SW480 (cell line): ENCODE results near the gene NPB.

Experiments
- DNase-seq: peaks from one replicate; pipeline ENCODE4 v3.0.0-alpha.2; 2016; ENCODE audit warnings: low spot score

Gene NPB

DNA sequence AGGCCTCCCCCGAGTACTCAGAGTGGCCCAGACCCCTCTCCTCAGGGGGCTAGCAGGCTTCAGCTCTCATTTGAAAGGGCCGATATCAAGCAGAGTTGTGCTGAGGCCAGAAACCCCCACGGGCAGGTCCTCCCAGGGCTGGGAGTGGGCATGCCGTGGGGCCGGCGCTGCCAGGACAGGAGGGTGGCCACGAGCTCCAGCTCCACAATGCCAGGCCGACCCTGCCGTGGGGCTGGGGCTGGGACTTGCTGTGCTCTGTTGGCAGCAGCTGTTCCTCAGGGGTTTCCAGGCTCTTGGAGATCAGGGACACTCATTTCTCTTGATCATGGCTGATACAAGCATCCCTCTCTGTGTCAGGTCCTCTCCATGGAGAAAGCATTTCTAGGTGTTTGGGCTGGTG, 3.2 kb upstream of the NPB start:
- DNase-seq = no peak

DNA sequence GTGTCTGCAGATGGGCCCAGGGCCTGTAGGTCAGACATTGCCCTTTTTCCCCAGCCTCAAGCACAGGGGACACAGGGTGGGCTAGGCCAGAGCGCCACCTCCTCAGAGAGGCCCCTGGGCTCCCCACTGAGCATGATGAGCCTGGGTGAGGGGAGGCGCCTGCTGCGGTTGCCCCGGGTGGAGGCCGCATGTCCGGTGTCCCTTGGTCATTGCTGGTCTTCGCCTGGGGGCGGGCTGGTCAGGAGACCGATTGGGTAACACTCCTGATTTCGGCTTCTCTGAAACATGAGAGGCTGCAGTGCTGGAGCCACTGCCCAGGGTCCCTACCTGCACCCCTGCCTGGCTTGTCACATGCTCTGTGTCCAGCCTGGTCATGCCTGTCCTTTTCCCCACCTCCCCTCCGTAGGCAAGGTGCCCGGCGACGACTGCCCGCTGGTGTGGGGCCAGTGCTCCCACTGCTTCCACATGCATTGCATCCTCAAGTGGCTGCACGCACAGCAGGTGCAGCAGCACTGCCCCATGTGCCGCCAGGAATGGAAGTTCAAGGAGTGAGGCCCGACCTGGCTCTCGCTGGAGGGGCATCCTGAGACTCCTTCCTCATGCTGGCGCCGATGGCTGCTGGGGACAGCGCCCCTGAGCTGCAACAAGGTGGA, 2.4 kb upstream of the NPB start:
- no peak for DNase-seq

DNA sequence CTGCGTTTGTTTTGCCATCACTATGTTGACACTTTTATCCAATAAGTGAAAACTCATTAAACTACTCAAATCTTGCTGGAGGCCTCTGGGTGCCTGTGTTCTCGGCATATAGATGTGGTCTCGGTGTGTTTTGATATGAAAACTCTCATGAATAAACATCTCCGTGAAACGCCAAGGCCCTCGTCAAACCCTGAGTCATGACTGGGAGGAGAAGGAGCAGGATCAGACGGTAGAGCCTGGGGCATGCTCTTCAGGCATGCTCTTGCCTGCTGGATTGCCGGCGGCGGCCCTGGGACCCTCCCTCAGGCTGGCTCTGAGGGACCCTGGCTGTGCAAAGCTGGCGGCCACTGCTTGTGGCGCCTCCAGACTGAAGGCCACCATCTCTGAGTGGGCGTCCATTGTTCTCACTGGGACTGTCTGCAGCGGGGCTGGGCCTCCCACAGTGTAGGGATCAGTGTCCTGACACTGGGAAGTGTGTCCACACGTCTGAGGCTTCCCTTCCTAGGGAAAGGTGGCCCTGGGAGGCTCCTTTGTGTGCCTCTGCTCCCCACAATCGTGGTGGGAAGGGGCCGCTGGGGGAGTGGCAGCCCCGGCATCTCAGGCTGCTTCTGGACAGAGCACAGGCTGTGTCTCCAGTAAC, 1.7 kb upstream of the NPB start:
- no peak for DNase-seq

DNA sequence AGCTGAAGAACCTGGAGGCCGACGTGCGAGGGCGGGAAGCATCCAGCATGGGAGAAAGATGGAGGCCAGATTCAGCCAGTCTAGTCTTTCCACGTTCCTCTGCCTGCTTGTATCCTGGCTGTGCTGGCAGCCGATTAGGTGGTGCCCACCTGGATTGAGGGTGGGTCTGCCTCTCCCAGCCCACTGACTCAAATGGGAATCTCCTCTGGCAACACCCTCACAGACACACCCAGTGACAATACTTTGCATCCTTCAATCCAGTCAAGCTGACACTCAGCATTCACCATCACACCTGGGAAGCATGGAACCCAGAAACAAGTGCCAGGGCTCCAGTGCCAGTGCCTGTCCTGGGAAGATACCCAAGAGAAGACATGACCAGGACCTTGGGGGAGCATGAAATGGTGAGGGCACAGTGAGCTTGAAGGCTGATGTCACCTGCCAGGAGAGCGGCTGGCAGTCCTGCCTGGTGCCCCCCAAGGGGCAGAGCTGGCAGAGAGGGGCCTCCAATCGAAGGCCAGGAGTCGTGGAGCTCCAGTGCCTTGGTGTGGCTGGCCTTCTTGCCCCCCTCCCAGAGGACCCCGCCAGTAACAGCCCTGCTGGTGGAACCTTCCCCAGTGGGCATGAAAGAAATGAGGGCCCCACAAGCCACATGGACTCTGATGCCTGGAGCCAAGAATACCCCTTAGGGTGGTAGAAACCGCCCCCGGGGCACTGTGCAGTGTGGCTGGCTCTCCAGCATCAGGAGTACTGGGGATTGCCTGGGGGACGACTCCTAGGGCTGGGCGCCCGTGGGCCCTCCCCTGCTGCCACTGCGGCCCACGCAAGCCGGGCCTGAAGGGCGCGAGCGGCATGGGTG, 643 bp upstream of the NPB start:
- no peak for DNase-seq

DNA sequence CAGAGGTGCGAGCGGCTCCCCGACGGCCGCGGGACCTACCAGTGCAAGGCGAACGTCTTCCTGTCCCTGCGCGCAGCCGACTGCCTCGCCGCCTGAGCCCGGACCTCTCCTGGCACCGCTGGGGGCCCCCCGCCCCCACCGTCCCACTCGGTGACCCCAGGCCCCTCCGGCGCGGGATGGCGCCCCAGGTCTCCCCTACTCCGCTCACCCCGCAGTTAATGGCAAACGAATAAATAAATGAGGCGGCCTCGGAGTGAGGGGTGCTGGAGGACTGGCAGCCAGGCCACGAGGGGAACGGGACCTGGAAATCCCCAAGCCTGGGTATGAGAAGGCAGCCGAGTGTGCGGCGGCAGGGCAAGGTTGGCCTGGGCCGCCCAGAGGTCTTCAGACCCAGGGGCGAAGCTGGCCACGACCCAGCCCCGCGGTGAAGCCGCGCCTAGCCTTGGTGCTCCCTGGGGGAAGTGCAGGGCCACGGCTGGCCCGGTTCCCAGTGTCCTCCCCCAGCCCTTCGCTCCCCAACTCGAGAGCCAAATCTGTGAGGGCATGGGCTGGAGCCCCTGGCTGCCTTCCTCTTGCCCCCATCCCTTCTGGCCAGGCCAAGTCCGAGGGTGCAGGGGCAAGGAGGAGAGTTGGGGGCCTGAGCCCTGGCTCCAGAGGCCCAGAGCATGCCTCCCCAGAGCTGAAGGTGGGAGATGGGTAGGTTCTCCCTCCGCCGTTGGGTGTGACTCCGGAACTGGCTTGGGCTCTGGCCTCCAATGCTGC, 796 bp downstream of the NPB start:
- DNase-seq = no peak

DNA sequence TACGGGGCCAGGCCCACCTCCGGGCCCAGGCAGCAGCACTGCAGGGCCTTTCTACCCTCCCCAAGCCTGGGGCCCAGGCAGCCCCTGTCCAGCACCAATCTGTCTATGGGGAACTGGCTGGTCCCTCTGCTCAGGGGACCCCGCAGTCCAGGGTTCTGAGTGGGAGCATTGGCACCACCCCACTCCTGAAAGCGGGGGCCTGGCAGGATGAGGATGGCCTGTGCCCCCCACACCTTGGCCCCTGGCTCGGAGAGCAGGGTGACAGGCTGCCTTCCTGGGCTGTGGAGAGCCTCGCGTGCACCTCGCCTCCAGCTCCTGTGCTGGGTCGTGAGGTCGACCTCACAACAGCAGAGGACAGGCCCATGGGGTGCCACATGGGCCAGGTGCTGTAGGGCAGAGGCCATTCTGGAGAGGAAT, 1.4 kb downstream of the NPB start:
- no peak for DNase-seq

DNA sequence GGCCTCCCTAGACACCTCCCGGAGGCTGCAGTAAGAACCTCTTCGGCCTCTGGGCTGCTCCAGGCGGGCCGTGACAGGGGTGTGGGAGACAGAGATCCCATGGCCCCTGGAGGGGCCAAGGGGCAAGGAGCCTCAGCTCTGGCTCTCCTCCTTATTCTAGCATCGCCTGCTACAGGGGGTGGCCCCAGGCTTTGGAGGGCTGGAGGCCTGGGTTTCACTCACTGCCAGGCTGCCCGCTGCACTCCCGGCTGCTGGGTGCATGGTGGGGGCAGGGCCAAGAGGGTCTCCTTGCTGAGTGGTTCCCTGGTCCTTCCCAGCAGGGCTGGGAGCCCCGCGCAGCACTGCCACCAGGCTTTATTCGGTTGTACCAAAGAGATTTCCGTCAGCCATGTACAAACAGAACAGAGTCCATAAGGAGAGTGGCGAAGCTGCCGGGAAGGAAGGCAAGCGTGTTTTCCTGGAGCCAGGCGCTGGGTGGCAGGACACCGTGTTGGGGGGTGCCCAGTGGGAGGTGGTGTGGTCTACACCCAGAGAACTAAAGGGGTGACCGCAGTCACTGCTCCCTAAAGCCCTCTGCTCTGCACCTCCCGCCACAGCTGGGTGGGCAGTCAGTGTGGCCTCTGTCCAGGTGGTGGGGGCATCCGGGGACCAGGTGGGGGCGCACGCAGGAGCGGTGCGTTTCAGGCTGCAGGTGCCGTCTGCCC, 2.0 kb downstream of the NPB start:
- DNase-seq = no peak

DNA sequence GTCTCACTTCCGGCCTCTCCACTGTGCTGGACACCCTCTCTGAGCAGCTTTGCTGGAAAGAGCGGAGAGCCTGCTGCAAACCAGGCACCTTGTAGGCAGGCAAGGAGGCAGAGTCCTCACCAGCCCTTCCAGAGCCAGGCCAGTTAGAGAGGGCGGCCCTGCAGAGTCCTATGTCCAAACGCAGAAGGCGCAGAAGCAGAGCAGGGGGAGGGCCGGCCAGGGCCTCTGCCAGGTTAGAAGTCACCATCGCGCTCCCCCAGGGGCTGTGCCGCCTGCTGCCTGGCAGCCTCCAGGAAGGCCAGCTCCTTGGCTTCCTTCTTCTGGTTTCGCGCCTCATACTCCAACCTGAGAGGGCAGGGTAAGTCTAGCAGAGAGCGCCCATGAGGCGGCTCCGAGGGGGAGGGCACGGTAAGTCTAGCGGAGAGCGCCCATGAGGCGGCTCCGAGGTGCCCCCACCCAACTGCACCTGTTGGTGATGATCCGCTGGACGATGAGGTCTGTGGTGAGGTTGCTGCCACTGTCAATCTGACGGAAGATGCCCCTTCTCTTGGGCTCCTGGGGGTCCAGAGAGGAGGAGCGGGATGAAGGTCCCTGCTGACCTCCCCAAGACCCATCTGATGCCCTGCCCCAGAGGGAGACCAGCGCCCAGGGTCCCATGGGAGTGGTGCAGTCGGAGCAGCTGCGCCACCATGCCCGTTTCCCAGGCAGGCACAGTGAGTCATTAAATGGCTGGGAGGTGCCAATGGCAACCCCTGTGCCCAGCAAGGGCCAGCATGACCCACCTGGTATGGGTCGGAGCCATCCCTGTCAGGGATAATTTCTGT, 2.8 kb downstream of the NPB start:
- DNase-seq = no peak

DNA sequence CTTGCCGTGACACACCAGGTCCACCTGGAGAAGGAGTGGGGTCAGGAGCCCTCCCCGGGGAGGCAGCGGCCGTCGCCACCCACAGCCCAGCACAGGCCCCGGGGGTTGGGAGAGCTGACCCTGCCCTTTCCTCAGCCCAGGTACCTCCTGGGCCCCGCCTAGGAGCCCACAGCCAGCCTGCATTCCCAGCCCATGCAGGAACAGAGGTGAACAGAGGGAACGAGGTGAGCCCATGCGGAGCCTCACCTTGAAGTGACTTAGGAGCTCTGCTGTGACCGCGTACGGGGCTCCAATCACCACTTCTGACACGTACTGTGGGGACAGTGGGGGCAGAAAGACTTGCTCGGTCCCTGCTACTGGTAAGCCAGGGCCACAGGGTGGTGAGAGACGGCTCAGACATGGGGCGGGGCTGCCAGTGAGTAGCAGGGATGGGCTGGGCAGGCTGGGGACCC, 3.4 kb downstream of the NPB start:
- DNase-seq = no peak

DNA sequence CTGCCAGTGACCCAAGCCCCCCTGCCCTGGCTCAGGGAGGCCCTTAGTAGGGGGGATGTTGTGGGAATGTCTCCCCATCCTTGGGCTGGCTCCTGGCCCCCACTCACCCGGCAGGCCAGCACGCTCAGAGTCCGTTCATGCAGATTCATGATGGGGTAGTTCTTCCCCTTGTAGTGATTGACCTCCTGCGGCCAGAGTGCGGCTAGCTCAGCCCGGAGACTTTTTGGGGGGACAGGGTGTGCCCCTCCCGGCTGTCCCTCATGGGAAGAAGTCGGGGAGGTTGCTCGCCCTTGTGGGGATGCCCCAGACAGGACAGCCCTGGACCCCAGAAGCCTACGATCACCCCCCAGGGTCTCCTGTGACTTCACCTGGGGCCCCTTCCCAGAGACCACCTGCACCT, 4.0 kb downstream of the NPB start:
- no peak for DNase-seq

DNA sequence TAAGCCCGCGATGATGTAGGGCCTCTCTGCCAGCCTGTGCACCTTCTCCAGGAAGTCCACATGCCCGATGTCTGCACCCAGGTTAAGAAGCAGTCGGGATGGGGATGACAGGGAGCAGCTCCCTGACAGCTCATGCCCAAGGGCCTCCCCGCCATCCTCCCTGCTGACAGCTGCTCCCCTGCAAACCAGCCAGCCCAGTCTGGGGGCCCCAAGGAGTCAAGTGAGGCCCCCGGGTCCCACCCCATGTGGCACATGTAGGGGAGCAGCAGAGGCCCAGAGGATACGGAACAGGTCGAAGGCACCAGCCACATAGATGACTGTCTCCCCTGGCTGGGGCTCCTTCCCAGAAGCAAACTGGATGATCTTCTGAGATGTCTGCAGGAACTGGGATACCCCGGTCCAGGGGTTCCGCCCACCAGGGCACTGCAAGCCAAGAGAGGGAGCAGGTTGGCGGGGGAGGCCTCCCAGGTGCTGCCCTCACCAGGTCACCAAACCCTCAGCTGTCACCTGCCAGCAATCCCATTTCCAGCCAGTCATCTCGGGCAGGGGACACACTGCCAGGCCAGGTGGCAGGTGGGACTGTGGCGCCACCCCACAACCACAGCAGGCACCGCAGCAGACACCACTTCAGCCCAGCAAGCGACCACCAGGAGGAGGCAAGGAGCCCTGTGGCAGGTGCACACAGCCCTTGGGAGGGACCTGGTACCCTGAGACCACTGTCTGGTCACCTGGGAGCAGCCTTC, 4.6 kb downstream of the NPB start:
- no peak for DNase-seq

DNA sequence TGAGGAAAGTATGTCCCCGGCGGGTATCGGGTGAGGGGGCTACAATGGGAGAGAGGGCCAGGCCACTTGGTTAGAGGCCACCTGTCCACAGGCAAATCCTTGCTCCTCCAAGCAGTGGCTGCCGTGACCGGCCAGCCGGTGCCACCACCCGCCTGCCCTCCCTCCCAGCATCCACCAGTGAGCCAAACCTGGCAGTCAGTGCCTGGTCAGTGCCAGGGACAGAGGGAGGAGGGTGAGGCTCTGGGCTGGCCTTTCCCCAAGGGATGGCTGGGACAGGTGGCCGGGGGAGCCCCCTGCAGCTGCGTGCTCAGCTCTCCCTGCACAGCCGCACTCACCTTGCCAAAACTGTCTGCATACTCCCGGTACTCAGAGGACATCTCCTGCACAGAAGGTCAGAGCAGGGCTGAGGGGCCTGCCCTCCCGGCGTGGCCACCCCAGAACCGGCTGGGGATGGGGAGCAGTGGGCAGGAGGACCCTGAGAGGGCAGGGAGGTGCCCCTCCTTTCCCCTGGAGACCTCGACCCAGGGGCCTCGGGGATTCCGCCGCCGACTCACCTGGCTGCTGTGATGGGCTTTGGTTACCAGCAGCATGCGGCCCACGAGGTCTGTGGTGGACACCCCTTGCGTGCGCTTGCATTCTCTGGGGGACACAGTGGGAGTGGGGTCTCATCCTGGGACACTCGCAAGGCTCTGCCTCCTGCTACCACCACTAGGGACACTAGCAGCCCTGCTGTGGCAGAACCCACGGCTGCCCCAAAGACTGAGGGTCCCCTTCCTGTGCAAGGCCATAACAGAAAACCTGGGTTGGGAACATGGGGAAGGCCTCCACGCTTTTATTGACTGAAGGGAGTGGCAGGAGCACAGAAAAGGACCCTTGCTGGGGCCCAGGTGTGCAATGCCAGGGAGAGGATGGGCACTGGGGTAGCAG, 5.4 kb downstream of the NPB start:
- DNase-seq = no peak

DNA sequence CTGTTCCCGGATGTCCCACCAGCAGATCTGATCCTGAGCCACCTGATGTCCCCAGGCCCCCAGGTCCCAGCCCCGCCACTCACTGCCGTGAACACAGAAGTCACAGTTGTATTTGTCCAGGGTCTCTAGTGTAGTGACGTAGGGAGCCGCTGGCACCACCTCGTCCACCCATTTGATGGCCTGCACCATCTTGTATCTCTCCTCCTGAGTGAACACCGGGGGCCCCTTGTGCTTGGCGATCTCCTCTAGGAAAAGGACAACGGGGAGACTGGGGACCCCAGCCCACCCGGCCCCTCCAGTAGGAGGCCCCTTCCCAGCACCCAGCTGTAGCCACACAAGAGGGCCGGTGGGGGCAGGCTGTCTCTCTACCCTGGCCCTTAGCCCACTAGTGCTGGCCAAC, 6.8 kb downstream of the NPB start:
- DNase-seq = no peak

DNA sequence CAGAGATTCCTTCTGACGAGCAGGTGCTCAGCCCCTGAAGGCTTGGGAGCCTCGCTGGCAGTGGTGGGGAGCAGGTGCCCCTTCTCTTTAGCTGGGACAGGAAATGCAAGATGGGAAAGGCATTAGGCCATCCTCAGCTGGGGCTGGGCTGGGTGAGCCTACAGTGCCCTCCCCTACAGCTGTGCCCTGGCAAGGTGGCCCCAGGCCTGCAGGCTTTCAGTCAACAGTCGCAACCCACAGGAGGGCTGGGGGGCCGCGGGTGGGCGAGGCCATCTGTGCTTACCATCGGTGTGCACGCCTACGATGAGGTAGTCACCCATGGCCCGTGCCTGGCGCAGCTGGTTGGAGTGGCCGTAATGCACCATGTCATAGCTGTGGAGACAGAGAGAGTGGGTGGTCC, 7.2 kb downstream of the NPB start:
- no peak for DNase-seq

DNA sequence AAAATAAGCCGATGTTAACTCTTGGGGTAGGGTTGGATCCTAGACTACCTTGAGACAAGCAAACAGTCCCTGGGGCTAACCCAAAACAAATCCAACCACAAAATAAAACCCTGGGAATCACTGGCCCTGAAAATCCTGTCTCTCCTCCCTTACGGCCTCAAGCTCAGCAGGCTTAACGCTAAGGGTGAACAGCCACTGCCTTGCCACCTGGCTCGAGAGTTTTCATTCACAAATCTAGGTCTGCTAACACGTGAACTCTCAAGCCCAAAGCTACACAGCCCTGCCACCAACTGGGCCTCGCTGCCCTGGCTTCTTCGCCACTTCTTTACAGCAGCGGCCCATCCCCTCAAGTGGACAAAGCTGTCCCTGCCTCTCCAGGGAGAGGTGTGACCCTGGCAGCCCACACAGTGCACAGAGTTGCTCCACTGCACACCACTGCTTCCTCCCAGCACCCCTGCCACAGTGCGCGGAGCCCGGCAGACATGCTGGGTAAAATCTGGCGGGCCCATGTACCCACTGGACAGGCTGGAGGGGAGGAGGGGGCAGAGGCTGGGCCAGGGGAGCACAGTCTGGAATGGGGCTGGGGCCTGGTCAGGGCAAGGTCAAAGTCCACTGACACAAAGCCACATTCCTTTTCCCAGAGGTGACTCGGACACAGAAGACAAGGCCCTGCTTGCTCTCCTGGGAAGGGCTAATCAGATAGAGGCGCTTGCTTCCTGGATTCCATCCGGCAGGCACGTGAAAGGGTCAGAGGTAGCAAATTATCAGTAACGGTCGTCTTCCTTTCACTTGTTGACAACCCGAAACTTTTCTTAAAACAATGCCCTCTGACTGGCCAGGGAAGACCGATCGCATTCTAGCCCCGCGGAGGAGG, 8.2 kb downstream of the NPB start:
- no peak for DNase-seq

DNA sequence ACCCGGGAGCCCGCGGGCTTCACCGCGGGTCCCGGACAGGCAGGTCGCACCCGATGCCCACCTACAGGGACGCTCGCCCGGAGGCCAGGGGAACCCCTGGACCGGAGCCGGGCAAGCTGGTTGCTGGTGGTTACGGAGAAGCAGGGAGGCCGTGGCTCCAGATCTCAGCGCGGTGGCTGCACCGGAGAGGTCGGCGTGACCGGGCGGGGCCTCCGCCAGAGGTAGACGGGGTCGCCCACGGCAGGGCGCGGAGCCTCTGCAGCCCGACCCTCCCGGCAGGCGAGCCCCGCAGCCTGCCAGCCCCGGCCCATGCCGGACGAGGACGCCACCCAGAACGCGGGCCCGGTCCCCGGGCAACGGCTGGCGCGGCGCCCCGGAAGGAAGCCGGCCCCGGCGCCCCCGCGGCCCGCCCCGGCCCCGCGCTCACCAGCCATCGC, 8.8 kb downstream of the NPB start:
- no peak for DNase-seq

DNA sequence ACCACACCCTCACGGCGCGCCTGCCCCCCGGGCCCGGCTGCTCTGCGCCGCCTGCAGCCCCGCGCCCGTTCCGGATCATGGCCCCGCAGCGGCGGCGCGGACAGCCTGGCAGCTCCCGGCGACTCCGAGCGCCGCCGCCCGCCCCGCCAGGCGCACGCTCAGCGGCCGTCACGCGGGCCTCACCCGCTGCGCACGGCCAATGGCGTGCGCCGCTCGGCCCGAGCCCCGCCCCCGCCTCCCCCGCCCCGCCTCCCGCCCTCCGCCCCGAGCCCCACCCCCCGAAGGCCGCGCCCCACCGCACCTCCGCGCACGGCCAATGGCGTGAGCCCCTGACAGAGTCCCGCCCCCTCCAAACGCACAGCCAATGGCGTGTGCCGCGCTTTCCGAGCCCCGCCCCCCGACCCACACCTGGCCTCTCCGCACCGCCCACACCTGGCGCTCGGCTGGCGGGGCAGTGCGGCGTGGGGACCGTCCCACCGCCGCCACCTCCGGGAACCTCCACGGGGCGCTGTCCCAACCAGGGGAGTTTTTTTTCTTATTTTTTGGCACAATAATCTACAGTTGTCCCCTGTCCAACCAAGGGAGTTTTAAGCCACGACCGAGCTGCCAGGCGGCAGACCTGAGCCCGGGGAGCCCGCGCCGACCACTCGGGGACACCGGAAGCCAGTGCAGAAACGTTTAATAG, 9.4 kb downstream of the NPB start, which contains the start of gene PCYT2:
Gene PCYT2, minus strand, starts transcription at position 123 of the 685 bp plus-strand sequence. Its CDS starts 44 bp downstream, at position 79.
- DNase-seq = peak; percentile 91
